SK-N-SH (cell line): ENCODE data around the gene FMC1. TPM values are rescaled to one million over a fixed set of nuclear protein-coding genes. Genes with fewer than 3 reads are reported as not detected.
A peak's percentile ranks its signal among the peaks of the same experiment; 100 is the strongest.

Source experiments
- CTCF ChIA-PET: fragments of 300-600, 350-600 bp; formaldehyde crosslinking; extraction: SDS; loops from one replicate; lab custom pipeline; 2021; lab: Yijun Ruan, JAX
- POLR2A ChIA-PET: fragments of 350-600 bp; sonication (Branson Sonifier 250); formaldehyde crosslinking; extraction: SDS; loops from one replicate; lab custom pipeline; 2020; ENCODE audit warnings: antibody characterized with exemption, inconsistent platforms; lab: Yijun Ruan, JAX
- DNase-seq: peaks from one replicate; pipeline ENCODE4 v3.0.0; 2012
- H2AFZ ChIP-seq: fragments of 200-600 bp; sonication (generic); 2 replicates; pipeline ENCODE4 v1.8.1; 2016; ENCODE audit warnings: antibody characterized with exemption, mild to moderate bottlenecking, low read depth
- H3F3A ChIP-seq: fragments of 200-600 bp; sonication (generic); replicated peaks from 2 replicates; pipeline ENCODE3; 2016; ENCODE audit warnings: antibody characterized with exemption, mild to moderate bottlenecking; ENCODE audit not compliant: insufficient read depth
- H3K27ac ChIP-seq, 2 experiments: fragments of 200-500 bp in 1 of 2; fragments of 200-600 bp in 1 of 2; sonication (Bioruptor generic) in 1 of 2; sonication (generic), shearing (Covaris generic) in 1 of 2; 2 replicates each; pipeline versions ENCODE4 v1.5.1 to v1.6.1; 2014 to 2016; ENCODE audit warnings: low read depth in 2 of 2, inconsistent platforms in 1 of 2, low read length in 1 of 2, mild to moderate bottlenecking in 1 of 2, mixed read lengths in 1 of 2
- H3K27me3 ChIP-seq: fragments of 200-600 bp; sonication (generic), shearing (Covaris generic); 2 replicates; pipeline ENCODE4 v1.6.1; 2016; ENCODE audit warnings: mixed run types; ENCODE audit not compliant: insufficient read depth
- H3K36me3 ChIP-seq, 2 experiments: fragments of 200-500 bp in 1 of 2; fragments of 200-600 bp in 1 of 2; sonication (Bioruptor generic) in 1 of 2; sonication (generic) in 1 of 2; replicated peaks in 1 of 2; 2 replicates each; pipeline versions ENCODE3 to v1.5.1; 2014 to 2016; ENCODE audit warnings: low read length in 1 of 2, mild to moderate bottlenecking in 1 of 2; ENCODE audit not compliant: insufficient read depth in 2 of 2, control insufficient read depth in 1 of 2
- H3K4me1 ChIP-seq, 2 experiments: fragments of 200-500 bp in 1 of 2; fragments of 200-600 bp in 1 of 2; sonication (Bioruptor generic) in 1 of 2; sonication (generic), shearing (Covaris generic) in 1 of 2; 2 replicates each; pipeline versions ENCODE4 v1.5.1 to v1.6.1; 2014 to 2016; ENCODE audit warnings: low read depth in 1 of 2, low read length in 1 of 2, mixed run types in 1 of 2; ENCODE audit not compliant: insufficient read depth in 2 of 2, control insufficient read depth in 1 of 2
- H3K4me2 ChIP-seq: fragments of 200-600 bp; sonication (generic), shearing (Covaris generic); 2 replicates; pipeline ENCODE4 v1.6.1; 2017; ENCODE audit warnings: mixed run types
- H3K4me3 ChIP-seq, 2 experiments: fragments of 200-500 bp in 1 of 2; fragments of 200-600 bp in 1 of 2; sonication (Bioruptor generic) in 1 of 2; sonication (generic), shearing (Covaris generic) in 1 of 2; 2 replicates each; pipeline versions ENCODE4 v1.5.1 to v1.8.1; 2014 to 2016; ENCODE audit warnings: low read depth in 2 of 2, inconsistent platforms in 1 of 2, low read length in 1 of 2, mild to moderate bottlenecking in 1 of 2, mixed read lengths in 1 of 2, moderate library complexity in 1 of 2
- H3K79me2 ChIP-seq: fragments of 200-600 bp; sonication (generic); 2 replicates; pipeline ENCODE4 v1.8.1; 2017; ENCODE audit warnings: mild to moderate bottlenecking; ENCODE audit not compliant: insufficient read depth
- H3K9ac ChIP-seq: fragments of 200-600 bp; sonication (generic); 2 replicates; pipeline ENCODE4 v1.6.1; 2017; ENCODE audit warnings: mixed run types
- H3K9me2 ChIP-seq: fragments of 200-600 bp; sonication (generic); 2 replicates; pipeline ENCODE4 v1.6.1; 2017; ENCODE audit warnings: mixed run types
- H3K9me3 ChIP-seq: fragments of 200-600 bp; sonication (generic); 2 replicates; pipeline ENCODE4 v1.6.1; 2017; ENCODE audit warnings: mixed run types, mild to moderate bottlenecking, moderate library complexity
- H4K20me1 ChIP-seq: fragments of 200-600 bp; sonication (generic); 2 replicates; pipeline ENCODE4 v1.6.1; 2017; ENCODE audit warnings: mild to moderate bottlenecking, mixed run types; ENCODE audit not compliant: insufficient read depth
- ELF1 ChIP-seq: IDR thresholded peaks from 2 replicates; pipeline ENCODE4 v1.4.0; 2012
- FOSL2 ChIP-seq: IDR thresholded peaks from 2 replicates; pipeline ENCODE4 v1.4.0; 2012; ENCODE audit warnings: low read depth, mild to moderate bottlenecking, moderate library complexity, borderline replicate concordance
- FOXJ3 ChIP-seq: sonication (generic); formaldehyde crosslinking; IDR thresholded peaks from 2 replicates; pipeline ENCODE4 v1.5.1; 2020; ENCODE audit warnings: mild to moderate bottlenecking, missing genetic modification reagents
- FOXM1 ChIP-seq: IDR thresholded peaks from 2 replicates; pipeline ENCODE4 v1.4.0; 2012; ENCODE audit warnings: low read depth, mild to moderate bottlenecking
- JUND ChIP-seq: IDR thresholded peaks from 2 replicates; pipeline ENCODE4 v1.4.0; 2012
- MXI1 ChIP-seq: IDR thresholded peaks from 2 replicates; pipeline ENCODE4 v1.6.1; 2012; ENCODE audit warnings: mild to moderate bottlenecking, low read depth, low read length, improper control_type of control experiment
- NRF1 ChIP-seq: IDR thresholded peaks from 2 replicates; pipeline ENCODE4 v1.6.1; 2012; ENCODE audit warnings: low read depth, mild to moderate bottlenecking, low read length
- POLR2AphosphoS5 ChIP-seq: IDR thresholded peaks from 2 replicates; pipeline ENCODE4 v1.6.1; 2012; ENCODE audit warnings: low read depth, low read length
- RAD21 ChIP-seq: IDR thresholded peaks from 2 replicates; pipeline ENCODE4 v1.6.1; 2012; ENCODE audit warnings: mild to moderate bottlenecking, low read length
- RCOR1 ChIP-seq: fragments of 150-350 bp; IDR thresholded peaks from 2 replicates; pipeline ENCODE4 v1.6.1; 2017; ENCODE audit warnings: antibody characterized with exemption, low read length
- RXRA ChIP-seq: IDR thresholded peaks from 2 replicates; pipeline ENCODE4 v1.4.0; 2012; ENCODE audit warnings: low read depth, mild to moderate bottlenecking, borderline replicate concordance
- SIN3A ChIP-seq: IDR thresholded peaks from 2 replicates; pipeline ENCODE4 v1.6.1; 2012; ENCODE audit warnings: low read depth, mild to moderate bottlenecking, low read length, moderate library complexity, borderline replicate concordance
- SMC3 ChIP-seq: IDR thresholded peaks from 2 replicates; pipeline ENCODE4 v1.6.1; 2012; ENCODE audit warnings: low read depth, low read length, improper control_type of control experiment
- TAF1 ChIP-seq: IDR thresholded peaks from 2 replicates; pipeline ENCODE4 v1.6.1; 2012; ENCODE audit warnings: low read depth, mild to moderate bottlenecking, low read length, moderate library complexity, borderline replicate concordance
- YY1 ChIP-seq: IDR thresholded peaks from 2 replicates; pipeline ENCODE4 v1.4.0; 2012; ENCODE audit warnings: low read depth, mild to moderate bottlenecking
- WGBS: methylation state at CpG from one replicate; pipeline ENCODE4 v1.1.6; 2017; ENCODE audit warnings: low lambda C conversion rate; 5-methylcytosine and 5-hydroxymethylcytosine counted together
- polyA plus RNA-seq, 3 experiments: library from polyadenylated mRNA; depleted of rRNA; stranded (reverse); fragments of >200 nt; gene quantifications; 2 replicates each; pipeline ENCODE4 v1.2.3, GENCODE V29; 2012
- TF ChIP-seq, protein P1 (sequence below): IDR thresholded peaks from 2 replicates; pipeline ENCODE4 v1.4.0; 2012; ENCODE audit warnings: low read depth, borderline replicate concordance
- TF ChIP-seq, protein P2 (sequence below): IDR thresholded peaks from 2 replicates; pipeline ENCODE4 v1.4.0; 2012; ENCODE audit warnings: low read depth, borderline replicate concordance
- TF ChIP-seq, protein P3 (sequence below): IDR thresholded peaks from 2 replicates; pipeline ENCODE4 v1.6.1; 2012; ENCODE audit warnings: mild to moderate bottlenecking, low read depth, low read length, moderate library complexity
- TF ChIP-seq, protein P4 (sequence below): IDR thresholded peaks from 2 replicates; pipeline ENCODE4; 2012
- TF ChIP-seq, protein P5 (sequence below): fragments of 200-600 bp; sonication (generic); IDR thresholded peaks from 2 replicates; pipeline ENCODE4 v1.6.1; 2017; ENCODE audit warnings: antibody characterized with exemption, mild to moderate bottlenecking, moderate library complexity
- TF ChIP-seq, protein P6 (sequence below): IDR thresholded peaks from 2 replicates; pipeline ENCODE4 v1.4.0; 2012; ENCODE audit warnings: low read depth

The FMC1 gene, protein sequence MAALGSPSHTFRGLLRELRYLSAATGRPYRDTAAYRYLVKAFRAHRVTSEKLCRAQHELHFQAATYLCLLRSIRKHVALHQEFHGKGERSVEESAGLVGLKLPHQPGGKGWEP
- polyA plus RNA-seq (2012; rRNA removed) = 59.0 and 59.9 TPM in 2 replicates
- 56.8 and 60.1 TPM in 2 replicates for polyA plus RNA-seq (2012; cell fraction: cytosol; rRNA removed)
- polyA plus RNA-seq (2012; cell fraction: nucleus; rRNA removed) = 17.6 and 24.0 TPM in 2 replicates

DNA sequence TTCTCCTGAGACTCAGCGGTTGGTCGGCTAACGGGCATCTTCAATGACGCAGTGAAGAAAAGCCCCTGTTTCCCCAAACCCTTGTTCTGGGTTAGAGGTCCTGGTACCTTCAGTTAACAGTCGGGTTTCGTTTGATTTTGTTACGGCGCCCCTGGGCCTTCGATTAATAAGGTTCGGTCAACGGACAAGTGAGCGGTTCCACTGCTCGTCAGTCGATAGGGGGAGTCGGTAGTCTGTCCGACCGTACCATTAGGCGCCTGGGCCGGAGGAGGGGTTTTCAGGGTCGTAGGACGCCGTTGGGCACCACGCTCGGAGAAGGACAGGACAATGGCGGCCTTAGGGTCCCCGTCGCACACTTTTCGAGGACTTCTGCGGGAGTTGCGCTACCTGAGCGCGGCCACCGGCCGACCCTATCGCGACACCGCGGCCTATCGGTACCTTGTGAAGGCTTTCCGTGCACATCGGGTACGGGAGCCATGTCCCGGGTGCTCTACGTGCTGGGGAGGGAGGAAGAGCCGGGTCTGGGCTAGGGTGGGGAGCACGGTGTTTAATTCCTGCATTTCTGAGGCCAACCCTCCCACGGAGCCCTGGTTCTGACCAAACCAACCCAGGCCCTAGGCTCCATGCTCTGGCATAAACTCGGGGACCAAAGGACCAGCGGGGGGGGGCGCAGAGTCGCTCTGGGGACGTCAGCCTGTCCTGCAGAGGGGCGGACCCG lies at the start of gene FMC1:
TSS of gene FMC1 (plus strand) at position 280 of the 718 bp plus-strand sequence. CDS start at position 328, 48 bp downstream.
- Histone ChIP-seq H3K9me3 (no peaks in the 10 kb centered on the region), H3K9ac (peak within 1 kb of the TSS; percentile 96), H3K27ac (peak within 1 kb of the TSS; percentile 98 to 99), H3K27me3 (no peaks in the 10 kb centered on the region), H3K4me3 (peak within 1 kb of the TSS; percentile 81 to 89), H3K36me3 (peaks cover 9 to 17% of the 10 kb centered on the region in 2 experiments), H3K9me2 (no peaks in the 10 kb centered on the region), H3K79me2 (peaks cover 38% of the 10 kb centered on the region), H3F3A (peaks cover 21% of the 10 kb centered on the region), H2AFZ (peak within 1 kb of the TSS; percentile 85), H3K4me1 (peaks cover 0 to 6% of the 10 kb centered on the region in 2 experiments; a peak in 2 of 4 replicates), H4K20me1 (no peaks in the 10 kb centered on the region), H3K4me2 (peak within 1 kb of the TSS; percentile 92)
- WGBS = 2% methylated on average over 45 of the region's 54 CpGs
- ChIA-PET CTCF (interaction anchor here (1.0 to 1.9 kb wide), 3 partner anchors 11 to 98 kb away, joined by 3 to 5 read pairs (median 3); no protein-coding TSS in a partner anchor), POLR2A (interaction anchor here (0.6 to 1.5 kb wide), 2 partner anchors 14 to 899 kb away, joined by 3 to 5 read pairs; no protein-coding TSS in a partner anchor)
- DNase-seq = peak; percentile 90
- TF ChIP-seq, protein P1, sequence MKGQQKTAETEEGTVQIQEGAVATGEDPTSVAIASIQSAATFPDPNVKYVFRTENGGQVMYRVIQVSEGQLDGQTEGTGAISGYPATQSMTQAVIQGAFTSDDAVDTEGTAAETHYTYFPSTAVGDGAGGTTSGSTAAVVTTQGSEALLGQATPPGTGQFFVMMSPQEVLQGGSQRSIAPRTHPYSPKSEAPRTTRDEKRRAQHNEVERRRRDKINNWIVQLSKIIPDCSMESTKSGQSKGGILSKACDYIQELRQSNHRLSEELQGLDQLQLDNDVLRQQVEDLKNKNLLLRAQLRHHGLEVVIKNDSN = no peak
- no peak for TF ChIP-seq RXRA
- TF ChIP-seq, protein P2, sequence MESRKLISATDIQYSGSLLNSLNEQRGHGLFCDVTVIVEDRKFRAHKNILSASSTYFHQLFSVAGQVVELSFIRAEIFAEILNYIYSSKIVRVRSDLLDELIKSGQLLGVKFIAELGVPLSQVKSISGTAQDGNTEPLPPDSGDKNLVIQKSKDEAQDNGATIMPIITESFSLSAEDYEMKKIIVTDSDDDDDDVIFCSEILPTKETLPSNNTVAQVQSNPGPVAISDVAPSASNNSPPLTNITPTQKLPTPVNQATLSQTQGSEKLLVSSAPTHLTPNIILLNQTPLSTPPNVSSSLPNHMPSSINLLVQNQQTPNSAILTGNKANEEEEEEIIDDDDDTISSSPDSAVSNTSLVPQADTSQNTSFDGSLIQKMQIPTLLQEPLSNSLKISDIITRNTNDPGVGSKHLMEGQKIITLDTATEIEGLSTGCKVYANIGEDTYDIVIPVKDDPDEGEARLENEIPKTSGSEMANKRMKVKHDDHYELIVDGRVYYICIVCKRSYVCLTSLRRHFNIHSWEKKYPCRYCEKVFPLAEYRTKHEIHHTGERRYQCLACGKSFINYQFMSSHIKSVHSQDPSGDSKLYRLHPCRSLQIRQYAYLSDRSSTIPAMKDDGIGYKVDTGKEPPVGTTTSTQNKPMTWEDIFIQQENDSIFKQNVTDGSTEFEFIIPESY = 0 out of 2 replicates have a peak, but pooled peaks have one; percentile 19
- TF ChIP-seq MXI1 = peak; percentile 73
- TF ChIP-seq FOXM1 = no peak
- TF ChIP-seq NRF1 = no peak
- TF ChIP-seq, protein P3, sequence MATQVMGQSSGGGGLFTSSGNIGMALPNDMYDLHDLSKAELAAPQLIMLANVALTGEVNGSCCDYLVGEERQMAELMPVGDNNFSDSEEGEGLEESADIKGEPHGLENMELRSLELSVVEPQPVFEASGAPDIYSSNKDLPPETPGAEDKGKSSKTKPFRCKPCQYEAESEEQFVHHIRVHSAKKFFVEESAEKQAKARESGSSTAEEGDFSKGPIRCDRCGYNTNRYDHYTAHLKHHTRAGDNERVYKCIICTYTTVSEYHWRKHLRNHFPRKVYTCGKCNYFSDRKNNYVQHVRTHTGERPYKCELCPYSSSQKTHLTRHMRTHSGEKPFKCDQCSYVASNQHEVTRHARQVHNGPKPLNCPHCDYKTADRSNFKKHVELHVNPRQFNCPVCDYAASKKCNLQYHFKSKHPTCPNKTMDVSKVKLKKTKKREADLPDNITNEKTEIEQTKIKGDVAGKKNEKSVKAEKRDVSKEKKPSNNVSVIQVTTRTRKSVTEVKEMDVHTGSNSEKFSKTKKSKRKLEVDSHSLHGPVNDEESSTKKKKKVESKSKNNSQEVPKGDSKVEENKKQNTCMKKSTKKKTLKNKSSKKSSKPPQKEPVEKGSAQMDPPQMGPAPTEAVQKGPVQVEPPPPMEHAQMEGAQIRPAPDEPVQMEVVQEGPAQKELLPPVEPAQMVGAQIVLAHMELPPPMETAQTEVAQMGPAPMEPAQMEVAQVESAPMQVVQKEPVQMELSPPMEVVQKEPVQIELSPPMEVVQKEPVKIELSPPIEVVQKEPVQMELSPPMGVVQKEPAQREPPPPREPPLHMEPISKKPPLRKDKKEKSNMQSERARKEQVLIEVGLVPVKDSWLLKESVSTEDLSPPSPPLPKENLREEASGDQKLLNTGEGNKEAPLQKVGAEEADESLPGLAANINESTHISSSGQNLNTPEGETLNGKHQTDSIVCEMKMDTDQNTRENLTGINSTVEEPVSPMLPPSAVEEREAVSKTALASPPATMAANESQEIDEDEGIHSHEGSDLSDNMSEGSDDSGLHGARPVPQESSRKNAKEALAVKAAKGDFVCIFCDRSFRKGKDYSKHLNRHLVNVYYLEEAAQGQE = peak; percentile 13
- TF ChIP-seq SMC3 = no peak; the same call in 1 of the 2 replicates
- peak; percentile 85 for TF ChIP-seq POLR2AphosphoS5
- TF ChIP-seq, protein P4, sequence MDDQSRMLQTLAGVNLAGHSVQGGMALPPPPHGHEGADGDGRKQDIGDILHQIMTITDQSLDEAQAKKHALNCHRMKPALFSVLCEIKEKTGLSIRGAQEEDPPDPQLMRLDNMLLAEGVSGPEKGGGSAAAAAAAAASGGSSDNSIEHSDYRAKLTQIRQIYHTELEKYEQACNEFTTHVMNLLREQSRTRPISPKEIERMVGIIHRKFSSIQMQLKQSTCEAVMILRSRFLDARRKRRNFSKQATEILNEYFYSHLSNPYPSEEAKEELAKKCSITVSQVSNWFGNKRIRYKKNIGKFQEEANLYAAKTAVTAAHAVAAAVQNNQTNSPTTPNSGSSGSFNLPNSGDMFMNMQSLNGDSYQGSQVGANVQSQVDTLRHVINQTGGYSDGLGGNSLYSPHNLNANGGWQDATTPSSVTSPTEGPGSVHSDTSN = peak; percentile 41
- TF ChIP-seq JUND = peak; percentile 36; the same call in 1 of the 2 replicates
- TF ChIP-seq YY1 = peak; percentile 86
- TF ChIP-seq TAF1 = peak; percentile 87
- TF ChIP-seq RAD21 = peak; percentile 49
- TF ChIP-seq FOSL2 = no peak
- no peak for TF ChIP-seq RCOR1
- TF ChIP-seq FOXJ3 (CRISPR knock-in tag) = no peak
- peak; percentile 63; the same call in 1 of the 2 replicates for TF ChIP-seq SIN3A
- no peak for TF ChIP-seq ELF1
- TF ChIP-seq, protein P5, sequence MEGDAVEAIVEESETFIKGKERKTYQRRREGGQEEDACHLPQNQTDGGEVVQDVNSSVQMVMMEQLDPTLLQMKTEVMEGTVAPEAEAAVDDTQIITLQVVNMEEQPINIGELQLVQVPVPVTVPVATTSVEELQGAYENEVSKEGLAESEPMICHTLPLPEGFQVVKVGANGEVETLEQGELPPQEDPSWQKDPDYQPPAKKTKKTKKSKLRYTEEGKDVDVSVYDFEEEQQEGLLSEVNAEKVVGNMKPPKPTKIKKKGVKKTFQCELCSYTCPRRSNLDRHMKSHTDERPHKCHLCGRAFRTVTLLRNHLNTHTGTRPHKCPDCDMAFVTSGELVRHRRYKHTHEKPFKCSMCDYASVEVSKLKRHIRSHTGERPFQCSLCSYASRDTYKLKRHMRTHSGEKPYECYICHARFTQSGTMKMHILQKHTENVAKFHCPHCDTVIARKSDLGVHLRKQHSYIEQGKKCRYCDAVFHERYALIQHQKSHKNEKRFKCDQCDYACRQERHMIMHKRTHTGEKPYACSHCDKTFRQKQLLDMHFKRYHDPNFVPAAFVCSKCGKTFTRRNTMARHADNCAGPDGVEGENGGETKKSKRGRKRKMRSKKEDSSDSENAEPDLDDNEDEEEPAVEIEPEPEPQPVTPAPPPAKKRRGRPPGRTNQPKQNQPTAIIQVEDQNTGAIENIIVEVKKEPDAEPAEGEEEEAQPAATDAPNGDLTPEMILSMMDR = peak; percentile 51
- TF ChIP-seq, protein P6, sequence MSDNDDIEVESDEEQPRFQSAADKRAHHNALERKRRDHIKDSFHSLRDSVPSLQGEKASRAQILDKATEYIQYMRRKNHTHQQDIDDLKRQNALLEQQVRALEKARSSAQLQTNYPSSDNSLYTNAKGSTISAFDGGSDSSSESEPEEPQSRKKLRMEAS = peak; percentile 8
